Ovary (tissue), 9 donors: ENCODE data around the gene LYG2. TPM values are rescaled to one million over a fixed set of nuclear protein-coding genes. Genes with fewer than 3 reads are reported as not detected.
"Not testable (repeated sequence)": the region's sequence is repeated elsewhere in the genome, so short reads cannot be mapped to it uniquely, and the experiment has no call there.

ENCODE experiments used
- DNase-seq, 5 donors: peaks; one replicate each; pipeline ENCODE4 v3.0.0-alpha.2; 2019 to 2020
- H3K27ac ChIP-seq, 2 donors: fragments of 200-600 bp; one replicate each; pipeline versions ENCODE4 v1.5.1 to v1.8.0; 2019 to 2022
- H3K27me3 ChIP-seq: fragments of 200-600 bp; one replicate; pipeline ENCODE4 v1.8.0; 2022
- H3K36me3 ChIP-seq: fragments of 200-600 bp; sonication (generic); one replicate; pipeline ENCODE4 v1.5.1; 2019
- H3K4me1 ChIP-seq: one replicate; pipeline ENCODE4 v1.8.1; 2013; ENCODE audit warnings: mild to moderate bottlenecking, moderate library complexity; ENCODE audit not compliant: insufficient read depth
- H3K4me3 ChIP-seq: fragments of 200-600 bp; sonication (generic); one replicate; pipeline ENCODE4 v1.5.1; 2017
- H3K9me3 ChIP-seq, 2 donors: fragments of 200-600 bp in 1 of 2; sonication (generic) in 1 of 2; one replicate each; pipeline versions ENCODE4 v1.5.1 to v1.8.1; 2013 to 2019; ENCODE audit warnings: mild to moderate bottlenecking in 1 of 2, moderate library complexity in 1 of 2
- EP300 ChIP-seq: sonication (generic); formaldehyde crosslinking; IDR thresholded peaks from one replicate; pipeline ENCODE4 v1.6.1; 2017; ENCODE audit warnings: antibody characterized with exemption
- POLR2A ChIP-seq: fragments of 450-650 bp; IDR thresholded peaks from one replicate; pipeline ENCODE4 v1.6.1; 2017; ENCODE audit warnings: antibody characterized with exemption, mild to moderate bottlenecking, moderate library complexity
- WGBS, 3 donors: extraction: QIAGEN DNeasy Blood & Tissue Kit in 1 of 3; methylation state at CpG; one replicate each; pipeline versions ENCODE4 v1.1.5 to v1.1.7; 2013 to 2017; 5-methylcytosine and 5-hydroxymethylcytosine counted together
- intact Hi-C, 4 donors: fragments of 100-400 bp; cut with DNase I; formaldehyde crosslinking; loops; one replicate each; pipeline versions ENCODE4 v1.11.0 to v1.15.1; 2022 to 2023
- polyA plus RNA-seq, 2 donors: library from polyadenylated mRNA; stranded (reverse); fragments of 200-250 nt in 1 of 2; fragments of 350-450 nt in 1 of 2; fragmentation: Illumina TruSeq in 1 of 2; extraction: RNeasy Lipid Tissue Mini Kit (QIAGEN cat#74804) in 1 of 2; gene quantifications; one replicate each; pipeline ENCODE4 v1.2.3, GENCODE V29; 2013 to 2014
- total RNA-seq, 7 donors: library from RNA; depleted of rRNA in 2 of 7; stranded (reverse); fragments of >200 nt in 2 of 7; fragmentation: NEBNext Ultra II Directional in 3 of 7; extraction: Animal tissue kit (Norgen Biotek cat#: 25700) in 3 of 7; gene quantifications; one replicate each; pipeline versions ENCODE4 v1.1.0 to v1.2.4, GENCODE V29; 2016 to 2023
- TF ChIP-seq, protein P1 (sequence below), 3 donors: fragments of 450-650 bp in 2 of 3; fragments of 200-600 bp in 1 of 3; IDR thresholded peaks; one replicate each; pipeline versions ENCODE4 v1.5.1 to v1.8.0; 2016 to 2022; ENCODE audit warnings: antibody characterized with exemption in 3 of 3, mild to moderate bottlenecking in 1 of 3
- donor health status: DM: no; HTN: no; CAD: no; lungs with moderate emphysema.
- donor health status: DM: no; HTN: no; CAD: no.
- donor health status: Bipolar disorder and iron deficiency.
- donor health status: DM: yes; HTN: yes; CAD: no.
- donor health status: DM: no; HTN: no; CAD: no.
- donor health status: DM: yes; HTN: yes; CAD: no.

Gene LYG2
- total and polyA plus RNA-seq, 9 donors, result not detected

DNA sequence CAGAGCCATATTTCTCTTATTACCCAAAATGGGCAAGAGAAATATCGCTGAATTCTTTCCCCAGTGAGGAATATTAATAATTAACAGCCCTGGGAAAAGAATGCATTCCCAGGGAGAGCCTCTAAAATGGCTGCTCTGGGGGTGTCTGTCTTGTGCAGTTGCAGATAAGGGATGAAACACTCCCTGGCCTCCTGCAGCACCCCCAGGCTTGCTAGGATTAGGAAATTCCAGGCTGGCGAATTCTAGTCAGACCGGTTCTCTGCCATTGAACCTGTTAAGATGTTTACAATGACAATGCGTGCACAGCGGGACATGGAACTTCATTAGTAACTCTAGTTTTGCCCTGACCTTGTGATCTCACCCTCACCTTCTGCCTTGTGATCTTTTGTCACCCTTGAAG is 50.0 kb downstream of the LYG2 start:
- H3K36me3 ChIP-seq, result no peaks in the 10 kb centered on the region
- intact Hi-C loops, result no loop called here
- H3K27ac ChIP-seq, result no peak overlapping the region
- TF ChIP-seq EP300, result no peak
- no peak for TF ChIP-seq POLR2A
- TF ChIP-seq, protein P1, sequence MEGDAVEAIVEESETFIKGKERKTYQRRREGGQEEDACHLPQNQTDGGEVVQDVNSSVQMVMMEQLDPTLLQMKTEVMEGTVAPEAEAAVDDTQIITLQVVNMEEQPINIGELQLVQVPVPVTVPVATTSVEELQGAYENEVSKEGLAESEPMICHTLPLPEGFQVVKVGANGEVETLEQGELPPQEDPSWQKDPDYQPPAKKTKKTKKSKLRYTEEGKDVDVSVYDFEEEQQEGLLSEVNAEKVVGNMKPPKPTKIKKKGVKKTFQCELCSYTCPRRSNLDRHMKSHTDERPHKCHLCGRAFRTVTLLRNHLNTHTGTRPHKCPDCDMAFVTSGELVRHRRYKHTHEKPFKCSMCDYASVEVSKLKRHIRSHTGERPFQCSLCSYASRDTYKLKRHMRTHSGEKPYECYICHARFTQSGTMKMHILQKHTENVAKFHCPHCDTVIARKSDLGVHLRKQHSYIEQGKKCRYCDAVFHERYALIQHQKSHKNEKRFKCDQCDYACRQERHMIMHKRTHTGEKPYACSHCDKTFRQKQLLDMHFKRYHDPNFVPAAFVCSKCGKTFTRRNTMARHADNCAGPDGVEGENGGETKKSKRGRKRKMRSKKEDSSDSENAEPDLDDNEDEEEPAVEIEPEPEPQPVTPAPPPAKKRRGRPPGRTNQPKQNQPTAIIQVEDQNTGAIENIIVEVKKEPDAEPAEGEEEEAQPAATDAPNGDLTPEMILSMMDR (IDR thresholded peaks at IDR 0.05), result no peak
- no peak overlapping the region for H3K4me3 ChIP-seq
- H3K27me3 ChIP-seq, result no peaks in the 10 kb centered on the region
- H3K4me1 ChIP-seq, result no peaks in the 10 kb centered on the region
- WGBS, 3 donors, result 92 to 96% (median 93%) methylated on average over 5 of the region's 5 CpGs
- no peak for DNase-seq
- H3K9me3 ChIP-seq, result no peaks in the 10 kb centered on the region

DNA sequence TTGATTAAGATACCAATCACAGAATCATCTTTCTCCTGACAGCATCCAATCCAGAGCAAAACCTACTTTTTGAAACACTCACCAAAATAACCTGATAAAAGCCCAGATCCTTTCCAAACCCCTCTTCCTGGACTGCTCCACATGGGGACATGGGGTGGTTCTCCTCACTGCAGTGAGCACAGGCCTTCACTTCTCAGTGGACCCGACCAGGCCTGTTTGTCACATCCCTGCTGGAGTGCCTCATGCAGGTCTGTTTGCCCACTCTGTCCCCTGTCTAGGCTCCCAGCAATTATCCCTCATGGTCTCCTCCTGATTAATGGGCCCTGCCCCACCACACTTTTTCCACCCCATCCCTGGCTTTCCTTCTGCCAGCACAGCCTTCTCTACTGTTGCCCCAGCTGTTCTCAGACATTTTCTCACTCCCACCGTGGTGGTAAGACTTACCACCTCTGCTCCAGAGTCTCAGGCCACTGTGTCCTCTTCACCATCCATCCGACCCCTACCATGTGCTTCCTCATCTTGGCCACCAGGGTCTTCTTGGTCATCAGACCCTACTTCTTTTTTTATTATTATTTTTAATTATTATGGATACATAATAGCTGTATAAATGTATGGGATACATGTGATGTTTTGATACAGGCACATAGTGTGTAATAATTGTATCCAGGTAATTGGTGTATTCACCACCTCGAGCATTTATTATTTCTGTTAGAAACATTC is 53.3 kb downstream of the LYG2 start:
- Histone ChIP-seq H3K36me3 (no peaks in the 10 kb centered on the region), H3K4me1 (no peaks in the 10 kb centered on the region), H3K27ac (no peak overlapping the region), H3K27me3 (no peaks in the 10 kb centered on the region), H3K9me3 (no peaks in the 10 kb centered on the region), H3K4me3 (no peak overlapping the region)
- no peak for TF ChIP-seq EP300
- TF ChIP-seq, protein P1 (IDR thresholded peaks at IDR 0.05), result no peak
- TF ChIP-seq POLR2A, result no peak
- 86 to 91% (median 89%) methylated on average over 4 of the region's 4 CpGs for WGBS, 3 donors
- intact Hi-C loops, result no loop called here
- no peak for DNase-seq

DNA sequence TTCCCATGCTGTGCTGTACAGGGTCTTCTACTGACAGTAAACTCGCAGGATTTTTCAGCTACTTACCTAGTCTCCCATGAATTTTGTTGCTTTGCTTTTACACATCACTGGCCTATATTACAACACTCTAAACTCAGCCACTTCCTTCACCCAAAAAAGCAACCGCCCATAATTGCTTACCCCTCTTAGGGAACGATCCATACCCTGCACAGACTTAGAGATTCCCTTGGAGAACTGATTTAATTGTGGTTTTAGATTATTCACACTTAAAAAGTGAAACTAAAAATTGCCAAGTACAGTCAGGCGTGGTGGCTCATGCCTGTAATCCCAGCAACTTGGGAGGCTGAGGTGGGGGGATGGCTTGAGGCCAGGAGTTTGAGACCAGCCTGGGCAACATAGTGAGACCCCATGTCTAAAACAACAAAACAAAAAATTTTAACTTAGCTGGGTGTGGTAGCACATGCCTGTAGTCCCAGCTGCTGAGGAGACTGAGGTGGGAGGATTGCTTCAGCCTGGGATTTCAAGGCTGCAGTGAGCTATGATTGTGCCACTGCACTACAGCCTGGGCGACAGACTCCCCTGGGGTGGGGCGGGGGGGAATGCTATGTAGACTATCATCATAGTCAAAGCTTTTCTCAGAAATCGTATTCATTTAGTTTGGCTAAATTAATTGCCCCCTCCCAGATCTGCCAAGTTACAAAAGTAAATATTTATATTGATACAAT is 55.2 kb downstream of the LYG2 start:
- no peaks in the 10 kb centered on the region for H3K36me3 ChIP-seq
- 66 to 82% (median 71%) methylated on average over 7 of the region's 7 CpGs for WGBS, 3 donors
- H3K9me3 ChIP-seq, result no peaks in the 10 kb centered on the region
- H3K4me1 ChIP-seq, result no peaks in the 10 kb centered on the region
- DNase-seq, result no peak
- H3K27me3 ChIP-seq, result no peaks in the 10 kb centered on the region
- intact Hi-C loops, result no loop called here
- H3K4me3 ChIP-seq, result no peak overlapping the region
- no peak overlapping the region for H3K27ac ChIP-seq
- no peak for TF ChIP-seq POLR2A
- no peak for TF ChIP-seq EP300
- TF ChIP-seq, protein P1 (IDR thresholded peaks at IDR 0.05), result no peak

DNA sequence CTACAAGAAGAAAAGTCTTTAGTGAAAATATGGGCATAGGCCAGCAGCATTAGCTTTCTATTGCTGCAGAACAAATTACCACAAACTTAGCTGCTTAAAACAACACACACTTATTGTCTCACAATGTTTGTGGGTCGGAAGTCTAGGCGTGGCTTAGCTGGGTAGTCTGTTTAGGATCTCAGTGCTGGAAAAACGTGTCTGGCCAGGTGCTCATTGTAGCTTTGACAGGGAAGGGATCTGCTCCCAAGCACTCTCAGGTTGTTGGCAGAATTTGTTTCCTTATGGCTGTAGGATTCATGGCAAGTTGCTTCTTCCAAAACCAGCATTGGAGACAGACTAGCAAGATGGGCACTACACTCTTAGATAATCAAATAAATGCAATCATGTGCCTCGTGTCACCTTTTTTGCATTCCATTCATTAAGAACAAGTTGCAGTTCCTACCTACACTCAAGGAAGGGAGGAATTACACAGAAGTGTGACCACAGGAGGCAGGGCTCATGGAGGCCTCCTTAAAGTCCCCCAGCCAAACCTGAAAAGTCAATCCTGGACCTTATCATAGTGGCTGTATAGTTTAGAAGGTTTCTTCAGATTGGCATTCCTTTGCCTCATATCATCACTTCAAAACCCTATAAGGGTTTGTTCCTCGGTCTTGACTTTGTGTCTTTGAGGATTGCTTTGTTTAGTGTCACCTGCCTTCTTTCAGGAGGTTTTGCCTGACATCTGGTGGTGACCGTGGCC is 57.2 kb downstream of the LYG2 start:
- Histone ChIP-seq H3K36me3 (no peaks in the 10 kb centered on the region), H3K27me3 (no peaks in the 10 kb centered on the region), H3K4me1 (no peaks in the 10 kb centered on the region), H3K9me3 (no peaks in the 10 kb centered on the region), H3K4me3 (no peak overlapping the region), H3K27ac (no peak overlapping the region)
- no peak for TF ChIP-seq POLR2A
- TF ChIP-seq, protein P1 (IDR thresholded peaks at IDR 0.05), result no peak
- no peak for TF ChIP-seq EP300
- WGBS, 3 donors, result 84 to 89% (median 86%) methylated on average over 6 of the region's 6 CpGs
- no peak for DNase-seq
- intact Hi-C loops, result no loop called here

- DNase-seq, H3K9me3 ChIP-seq, H3K36me3 ChIP-seq, intact Hi-C loops, H3K27ac ChIP-seq, H3K4me3 ChIP-seq, H3K27me3 ChIP-seq, H3K4me1 ChIP-seq: not testable (repeated sequence)
- 96 to 99% (median 99%) methylated on average over 4 of the region's 4 CpGs for WGBS, 3 donors
Observed at GRCh38 chr2:99192364-99192763, 63.1 kb downstream of the LYG2 start.
